ENCODE data around the gene CLTRN. TPM values are rescaled to one million over a fixed set of nuclear protein-coding genes. Genes with fewer than 3 reads are reported as not detected.

CLTRN gene
- total RNA-seq, 2 donors from 2014 or later, result 1.8 to 8.5 TPM

GRCh38 chrX:15676886-15677285, 12.3 kb upstream of the CLTRN start:
- WGBS, 2 experiments (ENCODE audit: insufficient coverage in 1 of 2, insufficient read length in 1 of 2), result 100% methylated on average over 1 of the region's 2 CpGs
- no peak for DNase-seq
- no peak overlapping the region for H3K27ac ChIP-seq (ENCODE audit: low read depth, low read length)
- H3K36me3 ChIP-seq (ENCODE audit: control insufficient read depth, insufficient read depth, low read length), result peaks cover 19% of the 10 kb centered on the region
- peaks cover 14% of the 10 kb centered on the region for H3K36me3 Mint-ChIP-seq (ENCODE audit: low read depth)
- H3K9ac ChIP-seq (ENCODE audit: extremely low read depth, low read length, poor library complexity, severe bottlenecking), result peak overlapping the region; percentile 85
- no peaks in the 10 kb centered on the region for H3K4me1 ChIP-seq (ENCODE audit: control insufficient read depth, insufficient read depth, low read length)
- peaks cover 39% of the 10 kb centered on the region for H3K4me1 Mint-ChIP-seq
- H3K4me3 ChIP-seq (ENCODE audit: low read length), result peak overlapping the region; percentile 93
- H3K27me3 ChIP-seq (ENCODE audit: control insufficient read depth, insufficient read depth, low read length, poor library complexity, severe bottlenecking), result no peaks in the 10 kb centered on the region
- no peak overlapping the region for H3K4me3 Mint-ChIP-seq
- H3K27ac Mint-ChIP-seq, result no peak overlapping the region
- no peak for TF ChIP-seq CTCF (conservative IDR thresholded peaks at IDR 0.05)
- no peaks in the 10 kb centered on the region for H3K9me3 ChIP-seq (ENCODE audit: control insufficient read depth, low read length)
- peaks cover 4% of the 10 kb centered on the region for H3K9me3 Mint-ChIP-seq
- no peaks in the 10 kb centered on the region for H3K27me3 Mint-ChIP-seq (ENCODE audit: insufficient read depth)

GRCh38 chrX:15675490-15675921, 10.9 kb upstream of the CLTRN start:
- WGBS, 2 experiments (ENCODE audit: insufficient coverage in 1 of 2, insufficient read length in 1 of 2), result 0% methylated on average over 7 to 38 of the region's 38 CpGs
- Mint-ChIP-seq H3K27me3 (ENCODE audit: insufficient read depth) (no peaks in the 10 kb centered on the region), H3K9me3 (peaks cover 4% of the 10 kb centered on the region), H3K27ac (no peak overlapping the region), H3K36me3 (ENCODE audit: low read depth) (peaks cover 11% of the 10 kb centered on the region), H3K4me1 (peaks cover 49% of the 10 kb centered on the region), H3K4me3 (no peak overlapping the region)
- no peaks in the 10 kb centered on the region for H3K9me3 ChIP-seq (ENCODE audit: control insufficient read depth, low read length)
- peak; percentile 91 for DNase-seq
- peak overlapping the region; percentile 85 for H3K9ac ChIP-seq (ENCODE audit: extremely low read depth, low read length, poor library complexity, severe bottlenecking)
- peak overlapping the region; percentile 93 for H3K4me3 ChIP-seq (ENCODE audit: low read length)
- H3K27ac ChIP-seq (ENCODE audit: low read depth, low read length), result peak overlapping the region; percentile 95
- peaks cover 9% of the 10 kb centered on the region for H3K36me3 ChIP-seq (ENCODE audit: control insufficient read depth, insufficient read depth, low read length)
- H3K4me1 ChIP-seq (ENCODE audit: control insufficient read depth, insufficient read depth, low read length), result no peaks in the 10 kb centered on the region
- H3K27me3 ChIP-seq (ENCODE audit: control insufficient read depth, insufficient read depth, low read length, poor library complexity, severe bottlenecking), result no peaks in the 10 kb centered on the region
- TF ChIP-seq CTCF (conservative IDR thresholded peaks at IDR 0.05), result no peak

GRCh38 chrX:15674841-15675489, 10.4 kb upstream of the CLTRN start:
- H3K27me3 ChIP-seq (ENCODE audit: control insufficient read depth, insufficient read depth, low read length, poor library complexity, severe bottlenecking), result no peaks in the 10 kb centered on the region
- peak overlapping the region; percentile 95 for H3K27ac ChIP-seq (ENCODE audit: low read depth, low read length)
- peak overlapping the region; percentile 93 for H3K4me3 ChIP-seq (ENCODE audit: low read length)
- no peak overlapping the region for H3K4me3 Mint-ChIP-seq
- H3K4me1 ChIP-seq (ENCODE audit: control insufficient read depth, insufficient read depth, low read length), result no peaks in the 10 kb centered on the region
- no peak for TF ChIP-seq CTCF (conservative IDR thresholded peaks at IDR 0.05)
- no peaks in the 10 kb centered on the region for H3K9me3 ChIP-seq (ENCODE audit: control insufficient read depth, low read length)
- 0% methylated on average over 22 to 49 of the region's 49 CpGs for WGBS, 2 experiments (ENCODE audit: insufficient coverage in 1 of 2, insufficient read length in 1 of 2)
- DNase-seq, result peak; percentile 91
- peaks cover 9% of the 10 kb centered on the region for H3K36me3 ChIP-seq (ENCODE audit: control insufficient read depth, insufficient read depth, low read length)
- H3K27me3 Mint-ChIP-seq (ENCODE audit: insufficient read depth), result no peaks in the 10 kb centered on the region
- H3K27ac Mint-ChIP-seq, result no peak overlapping the region
- peaks cover 46% of the 10 kb centered on the region for H3K4me1 Mint-ChIP-seq
- peak overlapping the region; percentile 85 for H3K9ac ChIP-seq (ENCODE audit: extremely low read depth, low read length, poor library complexity, severe bottlenecking)
- H3K36me3 Mint-ChIP-seq (ENCODE audit: low read depth), result peaks cover 11% of the 10 kb centered on the region
- peaks cover 4% of the 10 kb centered on the region for H3K9me3 Mint-ChIP-seq
